Left ventricle myocardium inferior (tissue), 1 donor: ENCODE data around the gene CFAP97. TPM values are rescaled to one million over a fixed set of nuclear protein-coding genes. Genes with fewer than 3 reads are reported as not detected.
"Not testable (repeated sequence)": the region's sequence is repeated elsewhere in the genome, so short reads cannot be mapped to it uniquely, and the experiment has no call there.

Experiments
- DNase-seq: peaks from one replicate; pipeline ENCODE4 v3.0.0-alpha.2; 2020
- H3K27ac ChIP-seq: fragments of 200-600 bp; replicated peaks from 2 replicates; pipeline ENCODE4 v1.8.0; 2021
- H3K27me3 ChIP-seq: fragments of 200-600 bp; 2 replicates; pipeline ENCODE4 v1.8.0; 2021; ENCODE audit warnings: low read depth
- H3K36me3 ChIP-seq: fragments of 200-600 bp; 2 replicates; pipeline ENCODE4 v1.8.0; 2021
- H3K4me1 ChIP-seq: fragments of 200-600 bp; 2 replicates; pipeline ENCODE4 v1.8.0; 2021
- H3K4me3 ChIP-seq: fragments of 200-600 bp; 2 replicates; pipeline ENCODE4 v1.8.0; 2021; ENCODE audit warnings: mild to moderate bottlenecking, moderate library complexity
- H3K9me3 ChIP-seq: fragments of 200-600 bp; replicated peaks from 2 replicates; pipeline ENCODE4 v1.8.0; 2021
- intact Hi-C: fragments of 100-400 bp; cut with micrococcal nuclease; formaldehyde crosslinking; loops from one replicate; pipeline ENCODE4 v1.11.0; 2022
- total RNA-seq: library from RNA; stranded (reverse); fragmentation: NEBNext Ultra II Directional; extraction: Animal tissue kit (Norgen Biotek cat#: 25700); gene quantifications from one replicate; pipeline ENCODE4 v1.2.1, GENCODE V29; 2021
- TF ChIP-seq, protein P1 (sequence below): fragments of 200-600 bp; IDR thresholded peaks from 2 replicates; pipeline ENCODE4 v1.8.0; 2021; ENCODE audit warnings: antibody characterized with exemption, mild to moderate bottlenecking, borderline replicate concordance
- donor health status: DM: no; HTN: yes; CAD: no; lungs with severe emphysema.

Gene CFAP97
- total RNA-seq, 1 donor from 2014 or later: 11.7 TPM

DNA sequence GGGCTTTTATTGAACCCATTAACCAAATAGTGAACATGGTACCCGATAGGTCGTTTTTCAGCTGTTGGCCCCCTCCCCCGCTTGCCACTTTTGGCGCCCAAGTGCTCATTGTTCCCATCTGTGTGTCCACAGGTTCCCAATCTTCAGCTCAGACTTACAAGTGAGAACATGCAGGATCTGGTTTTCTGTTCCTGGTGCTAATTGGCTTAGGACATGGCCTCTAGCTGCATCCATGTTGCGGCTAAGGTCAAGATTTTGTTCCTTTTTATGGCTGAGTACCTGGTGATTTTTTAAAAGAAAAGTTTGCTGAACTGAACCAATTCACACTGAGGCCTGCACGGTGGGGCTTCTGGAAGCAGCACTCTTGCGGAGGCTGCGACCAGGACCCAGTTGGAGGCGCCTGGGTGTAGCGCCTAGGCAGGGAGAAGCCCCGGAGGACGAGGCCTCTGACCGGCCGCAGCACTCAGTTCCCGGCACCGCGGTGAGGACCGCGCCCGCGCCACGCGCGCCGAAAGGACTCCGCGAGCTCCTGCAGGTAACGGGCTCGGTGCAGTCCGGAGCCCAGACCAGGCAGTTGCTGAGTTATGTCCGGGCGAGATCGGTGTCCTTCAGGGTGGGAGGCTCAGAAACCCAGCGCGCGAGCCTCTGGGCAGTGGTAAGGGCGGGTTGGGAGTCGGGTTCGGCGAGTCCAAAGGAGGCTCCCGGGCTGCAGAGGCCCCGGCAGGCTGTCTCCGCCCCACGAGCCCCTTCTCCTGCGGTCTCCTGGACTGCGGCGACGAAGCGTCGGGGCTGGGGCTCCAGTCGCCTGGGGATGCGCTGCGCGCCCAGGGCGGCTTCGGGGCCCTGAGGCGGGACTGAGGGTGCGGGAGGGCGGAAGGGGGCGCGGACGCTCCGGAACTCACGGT is 76.5 kb downstream of the CFAP97 start:
- Histone ChIP-seq H3K4me1 (peaks cover 26% of the 10 kb centered on the region), H3K27ac (peak overlapping the region; percentile 94), H3K4me3 (peak overlapping the region; percentile 80), H3K36me3 (no peaks in the 10 kb centered on the region), H3K27me3 (peaks cover 4% of the 10 kb centered on the region), H3K9me3 (no peaks in the 10 kb centered on the region)
- intact Hi-C loops: no loop called here
- TF ChIP-seq, protein P1, sequence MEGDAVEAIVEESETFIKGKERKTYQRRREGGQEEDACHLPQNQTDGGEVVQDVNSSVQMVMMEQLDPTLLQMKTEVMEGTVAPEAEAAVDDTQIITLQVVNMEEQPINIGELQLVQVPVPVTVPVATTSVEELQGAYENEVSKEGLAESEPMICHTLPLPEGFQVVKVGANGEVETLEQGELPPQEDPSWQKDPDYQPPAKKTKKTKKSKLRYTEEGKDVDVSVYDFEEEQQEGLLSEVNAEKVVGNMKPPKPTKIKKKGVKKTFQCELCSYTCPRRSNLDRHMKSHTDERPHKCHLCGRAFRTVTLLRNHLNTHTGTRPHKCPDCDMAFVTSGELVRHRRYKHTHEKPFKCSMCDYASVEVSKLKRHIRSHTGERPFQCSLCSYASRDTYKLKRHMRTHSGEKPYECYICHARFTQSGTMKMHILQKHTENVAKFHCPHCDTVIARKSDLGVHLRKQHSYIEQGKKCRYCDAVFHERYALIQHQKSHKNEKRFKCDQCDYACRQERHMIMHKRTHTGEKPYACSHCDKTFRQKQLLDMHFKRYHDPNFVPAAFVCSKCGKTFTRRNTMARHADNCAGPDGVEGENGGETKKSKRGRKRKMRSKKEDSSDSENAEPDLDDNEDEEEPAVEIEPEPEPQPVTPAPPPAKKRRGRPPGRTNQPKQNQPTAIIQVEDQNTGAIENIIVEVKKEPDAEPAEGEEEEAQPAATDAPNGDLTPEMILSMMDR: no peak
- peak; percentile 22 for DNase-seq

GRCh38 chr4:185124006-185124405 is 79.8 kb downstream of the CFAP97 start:
- H3K4me3 ChIP-seq: no peak overlapping the region
- intact Hi-C loops: no loop called here
- no peaks in the 10 kb centered on the region for H3K36me3 ChIP-seq
- TF ChIP-seq, protein P1: no peak
- H3K4me1 ChIP-seq: peaks cover 40% of the 10 kb centered on the region
- peaks cover 4% of the 10 kb centered on the region for H3K27me3 ChIP-seq
- H3K27ac ChIP-seq: no peak overlapping the region
- DNase-seq: no peak
- no peaks in the 10 kb centered on the region for H3K9me3 ChIP-seq

DNA sequence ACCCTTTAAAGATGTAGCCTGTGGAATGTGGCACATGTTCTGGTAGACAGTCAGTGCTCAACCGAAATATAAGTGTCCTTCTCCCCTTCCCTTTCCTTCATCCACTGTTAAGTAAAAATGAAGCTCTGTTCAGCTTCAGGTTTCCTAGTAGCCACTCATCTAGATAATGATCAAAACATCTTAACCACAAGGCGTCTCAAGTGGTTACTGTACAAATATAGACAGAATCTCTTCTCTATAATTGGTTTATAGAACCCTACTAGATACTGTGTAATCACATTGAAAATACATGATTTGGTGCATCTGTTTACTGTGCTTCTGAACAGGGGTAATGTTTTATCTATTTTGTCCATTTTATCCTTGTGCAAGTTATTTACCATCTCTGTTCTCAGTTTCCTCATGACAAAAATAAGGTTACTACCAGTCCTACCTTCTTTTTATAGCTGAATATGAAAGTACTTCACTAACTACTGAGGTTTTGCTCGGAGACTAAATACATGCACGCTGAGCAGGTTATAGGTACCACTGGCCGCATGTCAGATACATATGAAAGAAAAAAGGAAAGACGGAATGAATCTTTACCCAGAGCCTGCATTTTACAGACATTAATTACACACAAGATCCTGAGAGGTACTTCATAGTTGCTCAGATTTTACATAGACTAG is 81.0 kb downstream of the CFAP97 start:
- H3K36me3 ChIP-seq: no peaks in the 10 kb centered on the region
- H3K27me3 ChIP-seq: peaks cover 4% of the 10 kb centered on the region
- no peaks in the 10 kb centered on the region for H3K9me3 ChIP-seq
- TF ChIP-seq, protein P1: no peak
- intact Hi-C loops: no loop called here
- no peak overlapping the region for H3K27ac ChIP-seq
- peaks cover 34% of the 10 kb centered on the region for H3K4me1 ChIP-seq
- no peak for DNase-seq
- no peak overlapping the region for H3K4me3 ChIP-seq

DNA sequence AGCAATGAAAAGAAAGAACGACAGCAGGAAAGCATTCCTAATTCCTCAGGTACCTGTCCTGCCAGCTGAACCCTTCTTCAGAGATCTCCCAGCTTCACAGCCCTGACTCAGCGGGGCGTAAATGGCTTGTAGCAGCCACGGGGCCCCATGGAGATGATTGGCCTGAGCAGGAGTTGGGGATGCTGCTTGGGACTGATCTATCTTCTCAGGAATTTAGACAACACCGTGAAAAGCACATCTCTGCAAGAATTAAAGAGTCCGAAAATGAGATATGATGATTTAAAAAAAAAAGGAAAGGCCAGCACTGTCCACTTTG is 83.2 kb downstream of the CFAP97 start:
- Histone ChIP-seq H3K4me1 (peaks cover 39% of the 10 kb centered on the region), H3K4me3 (no peak overlapping the region), H3K36me3 (no peaks in the 10 kb centered on the region), H3K27ac (peak overlapping the region; percentile 75), H3K9me3 (no peaks in the 10 kb centered on the region), H3K27me3 (no peaks in the 10 kb centered on the region)
- intact Hi-C loops: no loop called here
- no peak for DNase-seq
- TF ChIP-seq, protein P1: no peak

DNA sequence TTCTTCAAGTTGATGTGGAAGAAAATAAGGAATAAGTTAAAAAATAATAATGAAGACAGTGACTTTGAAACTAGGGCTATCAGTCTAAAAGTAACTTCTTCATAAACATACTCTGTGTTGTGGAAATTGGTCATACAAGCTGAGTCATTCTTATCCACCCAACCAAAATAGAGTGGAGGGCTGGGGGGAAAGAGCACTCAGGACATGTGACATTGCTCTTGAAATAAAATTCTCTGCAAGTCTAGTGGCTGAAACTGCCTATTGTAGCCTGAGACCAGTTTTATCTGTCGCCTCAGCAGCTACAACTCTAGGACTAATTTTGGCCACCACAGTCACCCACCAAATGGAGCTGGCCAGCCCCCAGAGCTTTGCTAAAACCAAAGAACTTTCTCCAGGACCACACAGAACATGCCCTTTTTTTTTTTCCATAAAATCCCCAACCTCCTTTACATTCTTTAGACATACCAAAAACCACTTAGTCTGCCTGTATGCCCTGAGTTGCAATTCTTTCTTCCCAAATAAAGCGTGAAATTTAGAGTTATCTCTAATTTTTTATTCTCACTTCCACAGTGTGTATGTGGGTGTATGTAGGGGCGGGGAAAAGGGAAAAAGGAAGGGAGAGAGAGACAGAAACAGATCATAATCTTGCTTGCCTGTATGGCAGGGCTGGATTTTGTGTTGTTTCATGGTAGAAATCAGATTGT is 83.7 kb downstream of the CFAP97 start:
- no peaks in the 10 kb centered on the region for H3K36me3 ChIP-seq
- no peak overlapping the region for H3K4me3 ChIP-seq
- no peaks in the 10 kb centered on the region for H3K27me3 ChIP-seq
- intact Hi-C loops: no loop called here
- peak overlapping the region; percentile 75 for H3K27ac ChIP-seq
- no peak for DNase-seq
- no peaks in the 10 kb centered on the region for H3K9me3 ChIP-seq
- TF ChIP-seq, protein P1: no peak
- H3K4me1 ChIP-seq: peaks cover 41% of the 10 kb centered on the region

DNA sequence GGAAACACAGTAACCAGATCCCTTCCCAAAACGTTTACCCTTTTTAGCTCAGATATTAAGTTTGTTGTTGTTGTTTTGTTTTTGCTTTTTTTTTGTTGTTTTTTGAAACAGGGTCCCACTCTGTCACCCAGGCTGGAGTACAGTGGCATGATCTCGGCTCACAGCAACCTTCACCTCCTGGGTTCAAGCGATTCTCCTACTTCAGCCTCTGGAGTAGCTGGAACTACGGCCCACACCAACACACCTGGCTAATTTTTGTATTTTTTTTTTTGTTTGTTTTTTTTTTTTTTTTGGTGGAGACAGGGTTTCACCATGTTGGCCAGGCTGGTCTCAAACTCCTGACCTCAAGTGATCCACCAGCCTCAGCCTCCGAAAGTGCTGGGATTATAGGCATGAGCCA is 84.3 kb downstream of the CFAP97 start:
- intact Hi-C loops, H3K4me3 ChIP-seq, H3K36me3 ChIP-seq, H3K27me3 ChIP-seq, DNase-seq, H3K9me3 ChIP-seq: not testable (repeated sequence)
- peaks cover 41% of the 10 kb centered on the region for H3K4me1 ChIP-seq
- H3K27ac ChIP-seq: peak overlapping the region; percentile 75
